CD4-positive, alpha-beta T cell treated with Interleukin-4 for 1 hour (primary cell): ENCODE measurements around the gene NISCH.

Source experiments
- DNase-seq, 2 donors: peaks; one replicate each; pipeline ENCODE4 v3.0.0-alpha.2; 2020 to 2022

Gene NISCH

GRCh38 chr3:52436500-52437149 is 18.8 kb upstream of the NISCH start:
- DNase-seq: no peak

GRCh38 chr3:52437326-52438103 is 17.9 kb upstream of the NISCH start:
- DNase-seq: no peak

- no peak for DNase-seq
Measured at GRCh38 chr3:52438104-52438376, 17.4 kb upstream of the NISCH start.

- DNase-seq: no peak
Measured at GRCh38 chr3:52438579-52439425, 16.6 kb upstream of the NISCH start.

- no peak for DNase-seq
Measured at GRCh38 chr3:52439426-52440248, 15.8 kb upstream of the NISCH start.

GRCh38 chr3:52440249-52440551 is 15.2 kb upstream of the NISCH start:
- no peak for DNase-seq

- DNase-seq: no peak
Measured at GRCh38 chr3:52440671-52441070, 14.7 kb upstream of the NISCH start.

- no peak for DNase-seq
Measured at GRCh38 chr3:52441091-52441771, 14.2 kb upstream of the NISCH start.

- DNase-seq: no peak
Measured at GRCh38 chr3:52441772-52442332, 13.6 kb upstream of the NISCH start.

- DNase-seq: no peak
Measured at GRCh38 chr3:52442409-52443267, 12.8 kb upstream of the NISCH start.

- no peak for DNase-seq
Measured at GRCh38 chr3:52443268-52443610, 12.2 kb upstream of the NISCH start.

- DNase-seq: no peak
Measured at GRCh38 chr3:52443791-52444687, 11.4 kb upstream of the NISCH start.

- DNase-seq: peak; percentile 76 to 79
Measured at GRCh38 chr3:52444860-52445793, 10.3 kb upstream of the NISCH start, which contains the start of gene SEMA3G. TSS of gene SEMA3G (minus strand) at chr3:52445103. CDS start at chr3:52445027, 76 bp downstream.

GRCh38 chr3:52446042-52446441 is 9.4 kb upstream of the NISCH start:
- DNase-seq: no peak

GRCh38 chr3:52446631-52447511 is 8.5 kb upstream of the NISCH start:
- DNase-seq: peak; percentile 75 to 81

- DNase-seq: no peak
Measured at GRCh38 chr3:52447512-52448355, 7.7 kb upstream of the NISCH start.
